Esophagus muscularis mucosa (tissue), 4 donors: Measurements from ENCODE around the gene TAS2R1. TPM values are rescaled to one million over a fixed set of nuclear protein-coding genes. Genes with fewer than 3 reads are reported as not detected.

ENCODE experiments used
- DNase-seq: peaks from one replicate; pipeline ENCODE4 v3.0.0-alpha.2; 2017; ENCODE audit errors: extremely low spot score
- H3K27ac ChIP-seq, 4 donors: fragments of 200-600 bp; sonication (generic); replicated peaks in 1 of 4; 1 replicate in 3 of 4; 2 replicates in 1 of 4; pipeline ENCODE4 v1.5.1; 2016 to 2019; ENCODE audit warnings: mild to moderate bottlenecking in 1 of 4
- H3K27me3 ChIP-seq, 4 donors: fragments of 200-600 bp; sonication (generic); one replicate each; pipeline versions ENCODE4 v1.5.1 to v1.6.0; 2016 to 2019
- H3K36me3 ChIP-seq, 4 donors: fragments of 200-600 bp; sonication (generic); one replicate each; pipeline ENCODE4 v1.5.1; 2016 to 2019
- H3K4me1 ChIP-seq, 4 donors: fragments of 200-600 bp; sonication (generic); one replicate each; pipeline ENCODE4 v1.5.1; 2016 to 2019
- H3K4me3 ChIP-seq, 4 donors: fragments of 200-600 bp; sonication (generic); 1 replicate in 2 of 4; 2 replicates in 2 of 4; pipeline ENCODE4 v1.5.1; 2016 to 2019; ENCODE audit warnings: mild to moderate bottlenecking in 4 of 4, moderate library complexity in 1 of 4
- H3K9me3 ChIP-seq, 4 donors: fragments of 200-600 bp; sonication (generic); 1 replicate in 3 of 4; 2 replicates in 1 of 4; pipeline ENCODE4 v1.5.1; 2016 to 2019
- EP300 ChIP-seq: sonication (generic); formaldehyde crosslinking; IDR thresholded peaks from one replicate; pipeline ENCODE4 v1.6.1; 2017; ENCODE audit warnings: antibody characterized with exemption
- POLR2A ChIP-seq: fragments of 450-650 bp; IDR thresholded peaks from one replicate; pipeline ENCODE4 v1.6.1; 2017; ENCODE audit warnings: antibody characterized with exemption, moderate library complexity, mild to moderate bottlenecking, low read depth
- POLR2AphosphoS5 ChIP-seq, 2 donors: sonication (generic); formaldehyde crosslinking; IDR thresholded peaks; one replicate each; pipeline ENCODE4 v1.6.1; 2017; ENCODE audit warnings: antibody characterized with exemption in 2 of 2
- WGBS: methylation state at CpG from one replicate; pipeline ENCODE4 v1.1.5; 2018; 5-methylcytosine and 5-hydroxymethylcytosine counted together
- intact Hi-C: fragments of 100-400 bp; cut with DNase I; formaldehyde crosslinking; loops from one replicate; pipeline ENCODE4 v1.15.1; 2023
- total RNA-seq, 4 donors: library from RNA; depleted of rRNA; stranded (reverse); fragments of >200 nt; gene quantifications; one replicate each; pipeline versions ENCODE4 v1.1.0 to v1.2.1, GENCODE V29; 2016
- TF ChIP-seq, protein P1 (sequence below), 3 experiments: fragments of 200-600 bp in 2 of 3; fragments of 450-650 bp in 1 of 3; sonication (generic) in 2 of 3; IDR thresholded peaks; one replicate each; pipeline ENCODE4 v1.5.1; 2017 to 2019; ENCODE audit warnings: antibody characterized with exemption in 3 of 3, mild to moderate bottlenecking in 2 of 3, moderate library complexity in 1 of 3

Gene TAS2R1
- total RNA-seq, 4 donors from 2014 or later, result not detected

DNA sequence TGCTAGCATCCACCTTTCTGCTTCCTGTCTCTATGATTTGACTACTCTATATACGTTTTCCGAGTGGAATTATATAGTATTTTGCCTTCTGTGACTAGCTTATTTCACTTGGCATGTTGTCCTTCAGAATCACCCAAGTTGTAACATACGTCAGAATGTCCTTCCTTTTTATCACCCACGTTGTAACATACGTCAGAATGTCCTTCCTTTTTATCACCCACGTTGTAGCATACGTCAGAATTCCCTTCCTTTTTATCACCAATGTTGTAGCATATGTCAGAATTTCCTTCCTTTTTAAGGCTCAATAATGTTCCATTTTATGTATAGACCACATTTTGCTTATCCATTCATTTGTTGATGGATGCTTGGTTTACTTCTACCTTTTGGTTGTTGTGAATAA is 22.9 kb upstream of the TAS2R1 start:
- Histone ChIP-seq H3K4me1 (peaks cover 5 to 17% (median 11%) of the 10 kb centered on the region in 4 donors), H3K4me3 (no peak overlapping the region), H3K27me3 (no peaks in the 10 kb centered on the region), H3K9me3 (no peaks in the 10 kb centered on the region), H3K36me3 (no peaks in the 10 kb centered on the region), H3K27ac (no peak overlapping the region)
- DNase-seq, result no peak
- intact Hi-C loops, result no loop called here
- 80% methylated on average over 7 of the region's 7 CpGs for WGBS
- TF ChIP-seq POLR2AphosphoS5 (IDR thresholded peaks at IDR 0.05) (no peak), EP300 (no peak), POLR2A (no peak)
- TF ChIP-seq, protein P1, sequence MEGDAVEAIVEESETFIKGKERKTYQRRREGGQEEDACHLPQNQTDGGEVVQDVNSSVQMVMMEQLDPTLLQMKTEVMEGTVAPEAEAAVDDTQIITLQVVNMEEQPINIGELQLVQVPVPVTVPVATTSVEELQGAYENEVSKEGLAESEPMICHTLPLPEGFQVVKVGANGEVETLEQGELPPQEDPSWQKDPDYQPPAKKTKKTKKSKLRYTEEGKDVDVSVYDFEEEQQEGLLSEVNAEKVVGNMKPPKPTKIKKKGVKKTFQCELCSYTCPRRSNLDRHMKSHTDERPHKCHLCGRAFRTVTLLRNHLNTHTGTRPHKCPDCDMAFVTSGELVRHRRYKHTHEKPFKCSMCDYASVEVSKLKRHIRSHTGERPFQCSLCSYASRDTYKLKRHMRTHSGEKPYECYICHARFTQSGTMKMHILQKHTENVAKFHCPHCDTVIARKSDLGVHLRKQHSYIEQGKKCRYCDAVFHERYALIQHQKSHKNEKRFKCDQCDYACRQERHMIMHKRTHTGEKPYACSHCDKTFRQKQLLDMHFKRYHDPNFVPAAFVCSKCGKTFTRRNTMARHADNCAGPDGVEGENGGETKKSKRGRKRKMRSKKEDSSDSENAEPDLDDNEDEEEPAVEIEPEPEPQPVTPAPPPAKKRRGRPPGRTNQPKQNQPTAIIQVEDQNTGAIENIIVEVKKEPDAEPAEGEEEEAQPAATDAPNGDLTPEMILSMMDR (IDR thresholded peaks at IDR 0.05), result no peak

DNA sequence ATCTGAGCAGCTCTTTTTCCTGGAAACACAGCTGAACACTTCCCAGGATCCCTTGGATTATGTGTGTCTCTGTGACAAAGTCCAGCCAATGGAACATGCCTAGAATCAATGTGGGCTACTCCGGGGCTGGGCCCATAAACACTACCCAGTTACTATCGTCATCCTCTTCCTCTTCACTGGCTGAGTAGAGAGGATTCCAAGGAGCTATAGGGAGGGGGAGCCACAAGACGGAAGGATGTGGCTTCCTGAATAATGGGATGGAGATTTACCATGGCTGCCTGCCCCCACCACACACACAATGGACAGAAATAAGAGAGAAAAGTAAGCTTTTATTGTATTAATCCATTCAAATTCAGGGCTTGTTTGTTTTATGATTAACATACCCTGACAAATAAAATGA is 22.1 kb upstream of the TAS2R1 start:
- no peaks in the 10 kb centered on the region for H3K27me3 ChIP-seq
- WGBS, result 78% methylated on average over 3 of the region's 3 CpGs
- no peaks in the 10 kb centered on the region for H3K9me3 ChIP-seq
- TF ChIP-seq, protein P1 (IDR thresholded peaks at IDR 0.05), result no peak
- no peak for TF ChIP-seq POLR2A
- H3K36me3 ChIP-seq, result no peaks in the 10 kb centered on the region
- no peak overlapping the region for H3K4me3 ChIP-seq
- peaks cover 5 to 17% (median 11%) of the 10 kb centered on the region in 4 donors for H3K4me1 ChIP-seq
- no peak overlapping the region for H3K27ac ChIP-seq
- intact Hi-C loops, result no loop called here
- DNase-seq, result no peak

DNA sequence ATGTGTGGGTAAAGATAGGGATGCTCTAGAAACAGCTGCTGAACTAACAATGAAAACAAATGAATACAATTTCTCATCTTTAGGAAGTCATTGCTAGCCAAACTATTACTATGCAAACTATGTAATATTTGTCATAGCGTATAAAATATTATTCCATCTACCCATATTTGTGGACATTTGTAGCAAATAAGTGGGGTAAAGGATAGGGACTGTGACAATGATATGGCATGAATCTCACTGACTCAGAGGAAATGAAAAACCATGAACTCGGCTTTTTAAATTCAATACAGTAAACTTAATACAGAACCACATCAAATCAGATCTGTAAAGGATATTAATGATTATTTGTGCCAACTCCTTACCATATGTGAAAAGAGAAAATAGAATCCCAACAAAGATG is 16.7 kb upstream of the TAS2R1 start:
- H3K27me3 ChIP-seq, result no peaks in the 10 kb centered on the region
- no peak overlapping the region for H3K4me3 ChIP-seq
- no peaks in the 10 kb centered on the region for H3K36me3 ChIP-seq
- intact Hi-C loops, result no loop called here
- WGBS, result 93% methylated on average over 2 of the region's 2 CpGs
- no peaks in the 10 kb centered on the region for H3K4me1 ChIP-seq
- DNase-seq, result no peak
- no peak overlapping the region for H3K27ac ChIP-seq
- H3K9me3 ChIP-seq, result no peaks in the 10 kb centered on the region
- TF ChIP-seq POLR2A (no peak), EP300 (no peak), POLR2AphosphoS5 (IDR thresholded peaks at IDR 0.05) (no peak)
- TF ChIP-seq, protein P1 (IDR thresholded peaks at IDR 0.05), result no peak

DNA sequence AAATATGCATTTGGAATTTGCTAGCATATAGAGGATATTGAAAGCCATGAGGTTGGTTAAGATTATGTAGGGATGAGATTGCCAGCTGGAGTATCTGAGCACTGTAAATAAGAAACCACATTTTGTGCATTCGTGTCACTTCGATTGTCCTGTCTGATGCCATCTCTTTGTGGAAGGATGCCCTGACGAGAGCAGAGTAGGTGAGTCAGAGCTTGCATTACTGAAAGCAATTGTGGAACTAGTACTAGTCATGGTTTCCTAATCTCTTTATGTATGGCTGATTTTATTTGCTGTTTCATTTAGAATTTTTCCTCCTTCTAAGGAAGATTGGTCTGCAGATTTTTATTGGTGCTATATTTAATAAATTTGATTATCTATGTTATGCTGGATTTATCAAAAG is 14.5 kb upstream of the TAS2R1 start:
- no peaks in the 10 kb centered on the region for H3K27me3 ChIP-seq
- WGBS, result 93% methylated on average over 3 of the region's 3 CpGs

DNA sequence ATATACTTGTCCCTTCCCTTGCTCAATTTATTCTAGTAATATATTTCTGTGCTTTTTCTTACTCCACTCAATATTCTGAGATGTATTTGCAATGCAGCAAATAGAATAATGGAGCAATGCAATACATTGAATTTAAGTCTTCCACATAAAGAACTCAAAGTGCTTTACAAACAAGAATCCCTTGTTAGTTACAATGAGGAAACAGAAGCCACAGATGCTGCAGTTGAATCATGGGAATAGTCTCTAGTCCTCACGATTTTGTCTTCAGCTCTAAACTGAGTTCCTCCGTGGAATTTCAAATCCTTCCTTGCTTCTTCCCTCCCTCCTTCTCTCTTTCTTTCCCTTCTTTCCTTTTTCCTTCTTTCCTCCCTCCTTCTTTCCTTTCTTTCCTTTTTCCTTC is 12.5 kb upstream of the TAS2R1 start:
- Histone ChIP-seq H3K36me3 (no peaks in the 10 kb centered on the region), H3K4me3 (no peak overlapping the region), H3K4me1 (no peaks in the 10 kb centered on the region), H3K9me3 (peaks cover 0 to 11% (median 3%) of the 10 kb centered on the region in 4 donors), H3K27ac (no peak overlapping the region), H3K27me3 (no peaks in the 10 kb centered on the region)
- intact Hi-C loops, result no loop called here
- 61% methylated on average over 2 of the region's 2 CpGs for WGBS
- no peak for DNase-seq
- TF ChIP-seq POLR2AphosphoS5 (IDR thresholded peaks at IDR 0.05), result no peak
- TF ChIP-seq, protein P1 (IDR thresholded peaks at IDR 0.05), result no peak
- TF ChIP-seq POLR2A, result no peak
- TF ChIP-seq EP300, result no peak

More for the DNA sequence above, 14.5 kb upstream of the TAS2R1 start:
- no peaks in the 10 kb centered on the region for H3K36me3 ChIP-seq
- TF ChIP-seq, protein P1 (IDR thresholded peaks at IDR 0.05), result no peak
- TF ChIP-seq POLR2AphosphoS5 (IDR thresholded peaks at IDR 0.05), result no peak
- TF ChIP-seq EP300, result no peak
- TF ChIP-seq POLR2A, result no peak
- H3K4me3 ChIP-seq, result no peak overlapping the region
- intact Hi-C loops, result no loop called here
- H3K4me1 ChIP-seq, result no peaks in the 10 kb centered on the region
- H3K27ac ChIP-seq, result no peak overlapping the region
- DNase-seq, result no peak
- H3K9me3 ChIP-seq, result no peaks in the 10 kb centered on the region
